ENCODE data around the gene POLR1F.

The POLR1F gene

GRCh38 chr7:19675816-19676215, 33.0 kb downstream of the POLR1F start:
- DNase-seq (ENCODE audit: low read depth in 2 of 2) = no peak

GRCh38 chr7:19674266-19674960, 34.4 kb downstream of the POLR1F start:
- DNase-seq (ENCODE audit: low read depth in 2 of 2) = peak; percentile 32 to 37

GRCh38 chr7:19670806-19671205, 38.0 kb downstream of the POLR1F start:
- no peak for DNase-seq (ENCODE audit: low read depth in 2 of 2)

- no peak for DNase-seq (ENCODE audit: low read depth in 2 of 2)
These were observed 43.3 kb downstream of the POLR1F start for GRCh38 chr7:19665399-19666008.

- DNase-seq (ENCODE audit: low read depth in 2 of 2) = no peak
These were observed 44.9 kb downstream of the POLR1F start for GRCh38 chr7:19663816-19664462.

GRCh38 chr7:19648791-19649190, 60.0 kb downstream of the POLR1F start:
- DNase-seq (ENCODE audit: low read depth in 2 of 2) = no peak

Data from fibroblast of skin of left quadriceps (primary cell).